Measurements from ENCODE around the gene HYAL3.
"Not testable (repeated sequence)": the region's sequence is repeated elsewhere in the genome, so short reads cannot be mapped to it uniquely, and the experiment has no call there.

HYAL3 gene

DNA sequence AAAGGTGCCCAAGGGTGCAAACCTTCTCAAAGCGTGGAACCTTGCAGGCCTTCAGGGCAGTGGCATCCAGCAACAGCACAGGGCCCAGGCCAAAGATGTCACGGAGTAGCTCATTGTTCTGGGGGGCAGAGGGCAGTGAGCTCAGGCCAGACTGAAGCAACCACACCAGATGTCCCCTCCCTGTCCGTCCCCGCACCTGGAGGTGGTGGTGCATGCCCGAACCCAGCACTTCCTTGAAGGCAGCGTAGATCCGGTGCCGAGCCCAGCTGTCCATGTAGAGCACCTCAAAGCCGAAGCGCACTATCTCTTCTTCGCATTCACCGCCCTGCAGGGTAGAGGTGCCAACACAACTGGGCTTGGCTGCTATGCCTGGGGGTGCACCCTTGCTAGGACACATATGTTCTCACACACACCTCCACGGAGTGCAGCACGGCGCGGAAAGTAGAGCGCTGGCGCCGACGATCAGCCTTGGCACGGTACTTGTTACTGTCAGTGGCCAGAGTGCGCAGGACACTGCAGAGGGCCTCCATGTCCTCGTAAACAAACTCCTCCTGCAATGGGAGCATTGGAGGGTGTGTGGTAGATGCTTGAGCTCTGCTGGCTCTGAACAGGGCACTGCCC lies 10.7 kb downstream of the HYAL3 start:
- no peak for DNase-seq (ENCODE audit: extremely low spot score)
- TF ChIP-seq, protein P1, sequence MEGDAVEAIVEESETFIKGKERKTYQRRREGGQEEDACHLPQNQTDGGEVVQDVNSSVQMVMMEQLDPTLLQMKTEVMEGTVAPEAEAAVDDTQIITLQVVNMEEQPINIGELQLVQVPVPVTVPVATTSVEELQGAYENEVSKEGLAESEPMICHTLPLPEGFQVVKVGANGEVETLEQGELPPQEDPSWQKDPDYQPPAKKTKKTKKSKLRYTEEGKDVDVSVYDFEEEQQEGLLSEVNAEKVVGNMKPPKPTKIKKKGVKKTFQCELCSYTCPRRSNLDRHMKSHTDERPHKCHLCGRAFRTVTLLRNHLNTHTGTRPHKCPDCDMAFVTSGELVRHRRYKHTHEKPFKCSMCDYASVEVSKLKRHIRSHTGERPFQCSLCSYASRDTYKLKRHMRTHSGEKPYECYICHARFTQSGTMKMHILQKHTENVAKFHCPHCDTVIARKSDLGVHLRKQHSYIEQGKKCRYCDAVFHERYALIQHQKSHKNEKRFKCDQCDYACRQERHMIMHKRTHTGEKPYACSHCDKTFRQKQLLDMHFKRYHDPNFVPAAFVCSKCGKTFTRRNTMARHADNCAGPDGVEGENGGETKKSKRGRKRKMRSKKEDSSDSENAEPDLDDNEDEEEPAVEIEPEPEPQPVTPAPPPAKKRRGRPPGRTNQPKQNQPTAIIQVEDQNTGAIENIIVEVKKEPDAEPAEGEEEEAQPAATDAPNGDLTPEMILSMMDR (IDR thresholded peaks at IDR 0.05; ENCODE audit: control extremely low read depth, extremely low read depth, low read depth, missing control alignments): no peak
- POLR2A ChIA-PET: no interaction called here
- CTCF ChIA-PET: interaction anchor here (0.9 to 1.8 kb wide), 6 partner anchors 9 to 62 kb away, joined by 3 to 6 read pairs (median 4); partner anchors contain the start of gene LSMEM2

DNA sequence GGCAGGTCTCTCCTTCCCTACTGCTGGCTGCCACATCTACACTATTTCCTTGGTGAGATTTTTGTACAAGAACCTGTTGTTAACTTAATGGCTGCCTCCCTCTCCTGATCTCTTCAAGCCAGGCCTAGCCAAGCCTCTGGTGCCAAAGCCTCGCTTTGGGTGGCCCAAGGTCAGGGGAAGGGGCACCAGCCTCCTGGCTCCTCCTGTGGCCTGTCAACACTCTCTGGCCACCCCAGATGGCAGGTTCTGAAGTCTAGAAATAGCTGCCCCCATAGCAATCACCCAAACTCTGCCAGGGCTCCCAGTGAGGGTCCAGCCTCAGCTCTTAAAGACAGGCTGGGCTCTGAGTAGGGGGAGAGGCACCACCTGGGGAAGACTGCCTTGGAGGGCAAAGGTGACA lies 11.9 kb downstream of the HYAL3 start:
- POLR2A ChIA-PET: no interaction called here
- CTCF ChIA-PET: interaction anchor here (1.2 to 1.6 kb wide), 3 partner anchors 12 to 41 kb away, joined by 3 to 5 read pairs (median 4); partner anchors contain the start of genes HYAL3 and NAA80
- TF ChIP-seq, protein P1 (IDR thresholded peaks at IDR 0.05; ENCODE audit: control extremely low read depth, extremely low read depth, low read depth, missing control alignments): no peak
- DNase-seq (ENCODE audit: extremely low spot score): no peak

DNA sequence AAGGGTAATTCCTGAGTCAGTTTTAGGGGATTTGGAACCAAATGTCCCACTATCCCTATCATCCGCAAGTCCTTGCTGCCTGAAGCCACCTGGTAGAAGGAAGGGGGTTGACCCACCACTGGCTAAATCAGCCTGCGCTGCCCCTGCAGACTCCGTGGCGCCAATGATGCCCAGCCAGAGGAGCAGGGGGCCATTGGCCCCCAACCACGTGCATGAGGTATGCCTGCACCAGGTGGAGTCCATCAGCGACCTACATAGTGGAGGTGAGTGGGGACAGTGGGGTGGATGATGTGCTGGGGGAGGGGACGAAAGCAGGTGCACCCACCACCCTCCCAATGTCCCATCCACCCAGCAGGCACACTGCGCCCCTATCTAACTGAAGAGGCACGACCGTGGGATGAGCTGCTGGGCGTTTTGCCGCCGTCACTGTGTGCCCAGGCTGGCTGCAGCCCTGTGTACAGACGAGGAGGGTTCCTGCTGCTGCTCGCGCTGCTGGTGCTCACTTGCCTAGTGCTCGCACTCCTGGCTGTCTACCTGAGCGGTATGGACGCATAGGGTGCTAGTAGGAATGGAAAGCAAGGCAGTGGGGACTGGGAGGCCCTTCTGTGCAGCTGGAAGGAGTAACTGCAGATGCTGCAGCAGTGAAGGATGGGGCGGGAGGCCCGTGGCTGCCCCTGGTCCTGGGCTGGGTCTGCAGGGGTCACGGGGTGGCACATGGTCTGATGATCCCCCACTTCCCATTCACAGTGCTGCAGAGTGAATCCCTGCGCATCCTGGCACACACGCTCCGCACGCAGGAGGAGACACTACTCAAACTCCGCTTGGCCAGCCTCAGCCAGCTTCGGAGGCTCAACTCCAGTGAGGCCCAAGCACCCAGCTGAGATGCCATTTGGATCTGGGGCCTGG lies 12.6 kb downstream of the HYAL3 start:
- no peak for DNase-seq (ENCODE audit: extremely low spot score)
- TF ChIP-seq, protein P1 (IDR thresholded peaks at IDR 0.05; ENCODE audit: control extremely low read depth, extremely low read depth, low read depth, missing control alignments): no peak
- ChIA-PET CTCF (interaction anchor here (1.2 to 1.6 kb wide), 3 partner anchors 12 to 40 kb away, joined by 3 to 5 read pairs (median 4); partner anchors contain the start of genes HYAL3 and NAA80), POLR2A (no interaction called here)

DNA sequence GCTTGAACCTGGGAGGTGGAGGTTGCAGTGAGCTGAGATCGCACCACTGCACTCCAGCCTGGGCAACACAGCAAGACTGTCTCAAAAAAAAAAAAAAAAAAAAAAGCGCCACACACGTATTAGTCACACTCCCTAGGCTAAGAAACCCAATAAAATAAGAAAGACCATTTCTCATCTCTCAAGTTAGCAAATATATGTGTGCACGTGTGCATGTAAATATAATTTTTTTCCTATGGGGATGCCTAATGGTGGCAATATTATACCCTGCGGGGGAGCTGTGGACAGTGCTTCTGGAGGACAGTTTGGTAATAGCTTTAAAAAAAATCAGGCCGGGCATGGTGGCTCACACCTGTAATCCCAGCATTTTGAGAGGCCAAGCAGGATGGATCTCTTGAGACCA lies 15.1 kb downstream of the HYAL3 start:
- POLR2A ChIA-PET: interaction anchor here (1.0 kb wide), 1 partner anchor 37 kb away, joined by 9 read pairs; no protein-coding TSS in a partner anchor

DNA sequence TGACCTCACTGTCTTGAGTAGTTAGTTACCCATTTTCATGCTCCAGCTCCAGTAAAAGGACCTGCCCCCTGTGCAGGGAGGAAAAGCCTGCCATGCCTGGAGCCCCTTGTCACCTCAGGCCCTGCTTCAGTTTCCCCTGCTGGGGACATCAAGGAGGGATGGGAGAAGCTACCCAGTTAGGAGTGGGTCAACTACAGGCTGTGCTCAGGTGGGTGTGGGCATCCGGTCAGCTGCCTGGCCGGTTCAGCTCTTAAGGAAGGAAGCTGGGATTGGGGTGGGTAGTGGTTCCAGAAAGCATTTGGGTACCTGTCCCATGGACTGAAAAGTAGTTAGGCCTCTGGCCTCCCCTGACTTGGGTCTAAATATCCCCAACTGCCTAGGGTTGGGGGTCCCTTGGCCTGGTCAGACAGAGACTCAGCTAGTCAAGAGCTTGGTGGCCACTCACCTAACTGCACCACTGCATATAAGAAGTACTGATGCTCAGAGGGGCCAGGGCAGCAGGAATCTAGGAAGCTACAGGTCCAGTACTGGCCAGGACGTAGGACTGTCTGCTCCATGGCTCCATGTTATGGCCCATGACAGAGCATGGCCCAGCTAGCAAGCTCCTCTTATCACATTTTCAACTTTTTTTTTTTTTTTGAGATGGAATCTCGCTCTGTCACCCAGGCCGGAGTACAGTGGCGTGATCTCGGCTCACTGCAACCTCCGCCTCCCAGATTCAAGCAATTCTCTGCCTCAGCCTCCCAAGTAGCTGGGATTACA lies 19.8 kb downstream of the HYAL3 start:
- ChIA-PET CTCF (interaction anchor here (0.9 to 2.3 kb wide), 11 partner anchors 9 to 157 kb away, joined by 3 to 8 read pairs (median 4); partner anchors contain the start of gene IFRD2), POLR2A (interaction anchor here (0.6 kb wide), 1 partner anchor 160 kb away, joined by 3 read pairs; no protein-coding TSS in a partner anchor)
- TF ChIP-seq, protein P1 (IDR thresholded peaks at IDR 0.05; ENCODE audit: control extremely low read depth, extremely low read depth, low read depth, missing control alignments): no peak
- no peak for DNase-seq (ENCODE audit: extremely low spot score)

More for the DNA sequence above, 15.1 kb downstream of the HYAL3 start:
- not testable (repeated sequence) for DNase-seq (ENCODE audit: extremely low spot score)
- CTCF ChIA-PET: interaction anchor here (1.0 to 3.2 kb wide), 3 partner anchors 10 to 38 kb away, joined by 3 to 18 read pairs (median 5); partner anchors contain the start of genes HYAL3 and NAA80

DNA sequence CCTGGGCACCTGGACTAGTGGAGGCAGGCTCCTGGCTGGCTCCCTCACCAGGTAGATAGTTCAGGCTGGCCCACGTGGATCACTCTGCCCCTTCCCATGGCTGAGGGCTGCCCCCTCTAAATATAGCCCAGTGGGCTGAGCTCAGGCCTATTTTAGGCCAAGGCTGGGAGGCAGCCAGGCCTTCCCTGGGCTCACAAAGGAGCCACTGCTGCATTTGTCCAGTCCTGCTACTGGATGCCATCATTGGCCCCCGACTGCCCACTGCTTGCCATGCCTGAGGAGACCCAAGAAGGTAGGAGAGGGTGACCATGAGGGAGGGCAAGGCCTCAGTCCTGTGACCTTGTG lies 20.4 kb downstream of the HYAL3 start, which contains the start of gene LSMEM2:
Gene LSMEM2, plus strand, starts transcription at position 208 of the 345 bp plus-strand sequence. Its CDS starts 27 bp downstream, at position 235.
- TF ChIP-seq, protein P1 (IDR thresholded peaks at IDR 0.05; ENCODE audit: control extremely low read depth, extremely low read depth, low read depth, missing control alignments): no peak
- DNase-seq (ENCODE audit: extremely low spot score): no peak
- ChIA-PET POLR2A (no interaction called here), CTCF (interaction anchor here (1.1 to 2.3 kb wide), 8 partner anchors 10 to 157 kb away, joined by 3 to 8 read pairs (median 4); partner anchors contain the start of gene IFRD2)

Measured in GM10248 (cell line).